ENCODE data around the gene CD80. TPM values are rescaled to one million over a fixed set of nuclear protein-coding genes. Genes with fewer than 3 reads are reported as not detected.

The CD80 gene
- total RNA-seq, 4 donors from 2014 or later, result 0.58 TPM; not detected in 3

DNA sequence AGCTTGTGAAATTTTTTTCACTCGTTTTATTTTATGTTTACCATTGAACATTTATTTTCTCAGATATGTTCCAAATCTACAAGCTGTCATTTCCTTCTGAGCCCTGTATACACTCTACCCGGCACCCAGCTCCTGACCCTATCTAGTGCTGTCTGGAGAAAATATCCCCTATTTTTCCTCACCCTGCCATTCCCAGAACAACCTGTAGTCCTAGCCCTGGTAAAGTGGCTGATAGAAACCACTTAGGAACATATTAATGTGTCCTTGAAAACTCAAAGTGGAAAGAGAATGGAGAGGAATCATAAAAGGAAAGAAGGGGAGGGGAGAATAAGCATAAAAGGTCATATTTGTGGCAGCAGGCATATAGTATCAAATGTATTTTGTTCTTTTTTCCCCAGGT lies 69.3 kb downstream of the CD80 start:
- Histone ChIP-seq H3K9me3 (no peaks in the 10 kb centered on the region), H3K4me3 (no peak overlapping the region), H3K4me1 (no peaks in the 10 kb centered on the region), H3K27ac (no peak overlapping the region), H3K36me3 (peaks cover 0 to 79% of the 10 kb centered on the region in 2 donors), H3K27me3 (no peaks in the 10 kb centered on the region)
- ATAC-seq, result no peak
- TF ChIP-seq POLR2AphosphoS5 (IDR thresholded peaks at IDR 0.05) (no peak), EP300 (IDR thresholded peaks at IDR 0.05) (no peak), POLR2A (IDR thresholded peaks at IDR 0.05) (no peak)
- TF ChIP-seq, protein P1, sequence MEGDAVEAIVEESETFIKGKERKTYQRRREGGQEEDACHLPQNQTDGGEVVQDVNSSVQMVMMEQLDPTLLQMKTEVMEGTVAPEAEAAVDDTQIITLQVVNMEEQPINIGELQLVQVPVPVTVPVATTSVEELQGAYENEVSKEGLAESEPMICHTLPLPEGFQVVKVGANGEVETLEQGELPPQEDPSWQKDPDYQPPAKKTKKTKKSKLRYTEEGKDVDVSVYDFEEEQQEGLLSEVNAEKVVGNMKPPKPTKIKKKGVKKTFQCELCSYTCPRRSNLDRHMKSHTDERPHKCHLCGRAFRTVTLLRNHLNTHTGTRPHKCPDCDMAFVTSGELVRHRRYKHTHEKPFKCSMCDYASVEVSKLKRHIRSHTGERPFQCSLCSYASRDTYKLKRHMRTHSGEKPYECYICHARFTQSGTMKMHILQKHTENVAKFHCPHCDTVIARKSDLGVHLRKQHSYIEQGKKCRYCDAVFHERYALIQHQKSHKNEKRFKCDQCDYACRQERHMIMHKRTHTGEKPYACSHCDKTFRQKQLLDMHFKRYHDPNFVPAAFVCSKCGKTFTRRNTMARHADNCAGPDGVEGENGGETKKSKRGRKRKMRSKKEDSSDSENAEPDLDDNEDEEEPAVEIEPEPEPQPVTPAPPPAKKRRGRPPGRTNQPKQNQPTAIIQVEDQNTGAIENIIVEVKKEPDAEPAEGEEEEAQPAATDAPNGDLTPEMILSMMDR (IDR thresholded peaks at IDR 0.05), result no peak
- 82 to 100% methylated on average over 1 to 2 of the region's 2 CpGs for WGBS, 2 donors (ENCODE audit: low coverage in 1 of 2)

DNA sequence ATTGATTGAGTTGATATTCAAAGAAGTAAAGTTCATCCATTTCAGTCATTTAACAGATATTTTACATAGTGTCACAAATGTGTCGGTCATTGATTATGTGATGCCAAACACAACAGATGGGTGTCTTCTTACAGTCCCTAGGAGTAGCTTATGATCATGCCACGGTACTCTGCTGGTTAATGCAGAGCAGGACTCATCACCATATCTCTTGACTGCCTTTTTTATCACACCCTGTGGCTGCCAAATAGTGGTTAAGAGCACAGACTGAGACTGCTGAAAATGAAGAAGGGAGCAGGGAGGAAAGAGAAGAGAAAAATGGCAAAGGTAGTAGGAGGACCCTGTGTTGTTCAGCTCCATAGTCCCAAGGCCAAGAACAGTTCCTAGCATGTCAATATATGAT lies 73.9 kb downstream of the CD80 start:
- TF ChIP-seq POLR2AphosphoS5 (IDR thresholded peaks at IDR 0.05) (no peak), POLR2A (IDR thresholded peaks at IDR 0.05) (no peak), EP300 (IDR thresholded peaks at IDR 0.05) (no peak)
- TF ChIP-seq, protein P1 (IDR thresholded peaks at IDR 0.05), result no peak
- no peaks in the 10 kb centered on the region for H3K4me1 ChIP-seq
- no peak overlapping the region for H3K27ac ChIP-seq
- H3K9me3 ChIP-seq, result no peaks in the 10 kb centered on the region
- H3K4me3 ChIP-seq, result no peak overlapping the region
- no peak for ATAC-seq
- 90 to 93% methylated on average over 2 of the region's 2 CpGs for WGBS, 2 donors (ENCODE audit: low coverage in 1 of 2)
- no peaks in the 10 kb centered on the region for H3K27me3 ChIP-seq
- H3K36me3 ChIP-seq, result peaks cover 0 to 98% of the 10 kb centered on the region in 2 donors

DNA sequence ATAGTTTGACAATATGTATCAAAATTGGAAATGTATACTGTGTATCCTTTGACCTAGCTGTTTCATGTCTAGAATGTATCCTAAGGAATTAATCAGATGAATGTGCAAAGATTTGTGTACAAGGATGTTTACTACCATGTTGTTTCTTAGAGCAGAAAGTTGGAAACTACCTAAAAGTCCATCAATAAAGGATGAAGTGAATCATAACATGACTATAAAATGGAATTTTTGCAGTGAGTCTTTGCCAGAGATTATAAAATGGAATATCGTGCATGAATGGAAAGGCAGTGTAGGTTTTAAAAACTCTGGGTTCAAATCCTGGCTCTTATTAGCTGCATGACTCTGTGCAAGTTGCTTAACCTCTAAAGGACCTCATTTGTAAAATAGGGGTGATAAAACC lies 76.3 kb downstream of the CD80 start:
- WGBS, 2 donors (ENCODE audit: low coverage in 1 of 2), result 67% methylated on average over 1 of the region's 1 CpG; no CpG with 5 or more reads in 1 of the 2 donors
- H3K27me3 ChIP-seq, result no peaks in the 10 kb centered on the region
- no peaks in the 10 kb centered on the region for H3K9me3 ChIP-seq
- TF ChIP-seq EP300 (IDR thresholded peaks at IDR 0.05) (no peak), POLR2A (IDR thresholded peaks at IDR 0.05) (no peak)
- TF ChIP-seq, protein P1 (IDR thresholded peaks at IDR 0.05), result no peak
- H3K4me3 ChIP-seq, result no peak overlapping the region
- no peak for ATAC-seq
- no peaks in the 10 kb centered on the region for H3K4me1 ChIP-seq
- H3K27ac ChIP-seq, result no peak overlapping the region
- H3K36me3 ChIP-seq, result peaks cover 0 to 98% of the 10 kb centered on the region in 2 donors

DNA sequence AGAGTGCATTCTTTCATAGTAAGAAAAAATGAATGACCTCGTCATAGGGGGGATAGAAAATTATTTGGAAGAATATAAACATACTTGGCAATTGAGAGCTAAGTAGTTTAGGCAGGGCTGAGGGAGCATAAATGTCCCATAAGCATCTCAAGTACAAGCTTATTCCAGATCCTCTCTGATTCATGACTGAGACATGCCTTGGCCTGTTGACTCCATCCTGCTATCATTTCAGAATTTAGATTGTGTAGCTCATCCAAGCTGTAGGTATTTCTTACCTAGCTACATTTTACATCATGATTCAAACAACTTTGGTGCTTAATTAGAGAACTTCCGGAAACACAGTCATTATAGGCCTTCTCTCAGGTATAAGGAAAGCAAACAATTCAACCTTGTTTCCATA lies 78.3 kb downstream of the CD80 start:
- H3K27ac ChIP-seq, result no peak overlapping the region
- H3K9me3 ChIP-seq, result no peaks in the 10 kb centered on the region
- H3K4me3 ChIP-seq, result no peak overlapping the region
- WGBS, 2 donors (ENCODE audit: low coverage in 1 of 2), result 81 to 90% methylated on average over 2 of the region's 2 CpGs
- peaks cover 0 to 96% of the 10 kb centered on the region in 2 donors for H3K36me3 ChIP-seq
- H3K27me3 ChIP-seq, result no peaks in the 10 kb centered on the region
- H3K4me1 ChIP-seq, result no peaks in the 10 kb centered on the region
- ATAC-seq, result no peak
- TF ChIP-seq POLR2AphosphoS5 (IDR thresholded peaks at IDR 0.05) (no peak), EP300 (IDR thresholded peaks at IDR 0.05) (no peak), POLR2A (IDR thresholded peaks at IDR 0.05) (no peak)
- TF ChIP-seq, protein P1 (IDR thresholded peaks at IDR 0.05), result no peak

Other genes with a start within 250 kb of the CD80 start
- 10 to 100 TPM; 21.4 to 29.6 (median 25.9) TPM for gene TMEM39A, start 96.0 kb downstream of the CD80 start, total RNA-seq
- gene POGLUT1, start 90.7 kb downstream of the CD80 start, total RNA-seq, result 10 to 100 TPM in 2 of 4 donors, 1 to 10 TPM in 2; 8.8 to 13.4 (median 10.3) TPM
- gene TIMMDC1, start 61.1 kb downstream of the CD80 start, total RNA-seq, result 10 to 100 TPM; 43.9 to 65.7 (median 52.2) TPM
- gene ADPRH, start 19.9 kb upstream of the CD80 start, total RNA-seq, result 10 to 100 TPM; 10.2 to 23.1 (median 15.0) TPM
- gene PLA1A, start 38.3 kb upstream of the CD80 start, total RNA-seq, result 1 to 10 TPM in 3 of 4 donors, under 1 TPM in 1; 0.50 to 1.8 (median 1.4) TPM
- gene POPDC2, start 101.0 kb upstream of the CD80 start, total RNA-seq, result 10 to 100 TPM; 19.7 to 98.2 (median 67.6) TPM
- gene COX17, start 117.8 kb upstream of the CD80 start, total RNA-seq, result 10 to 100 TPM; 31.9 to 84.8 (median 62.7) TPM
- gene CFAP91, start 143.4 kb upstream of the CD80 start, total RNA-seq, result 1 to 10 TPM; 2.6 to 7.8 (median 4.1) TPM
- gene NR1I2, start 222.5 kb upstream of the CD80 start, total RNA-seq, result not detected